ENCODE data around the gene MFAP4. TPM values are rescaled to one million over a fixed set of nuclear protein-coding genes. Genes with fewer than 3 reads are reported as not detected.

Gene MFAP4
- total RNA-seq, 1 experiment from 2014 or later: 1.5 TPM

- Histone ChIP-seq H2BK5ac (ENCODE audit: insufficient read length, low read length) (no peak overlapping the region), H3T11ph (ENCODE audit: low read length) (no peak overlapping the region), H2BK120ac (ENCODE audit: low read depth, low read length, poor library complexity, severe bottlenecking) (no peak overlapping the region), H2AFZ (ENCODE audit: low read length) (no peak overlapping the region), H4K5ac (ENCODE audit: insufficient read length, low read depth, low read length) (no peak overlapping the region), H2BK15ac (ENCODE audit: low read depth, low read length) (no peak overlapping the region), H3K18ac (ENCODE audit: insufficient read length, low read depth, low read length) (no peak overlapping the region), H4K8ac (replicated peaks; ENCODE audit: insufficient read length, low read depth, low read length) (no peak overlapping the region), H2BK20ac (ENCODE audit: low read depth, low read length, poor library complexity, severe bottlenecking) (no peak overlapping the region), H3K79me2 (ENCODE audit: insufficient read depth, low read length) (no peaks in the 10 kb centered on the region), H2AK5ac (ENCODE audit: insufficient read length, low read length) (no peak overlapping the region), H3K79me1 (ENCODE audit: insufficient read depth, low read depth, low read length, poor library complexity, severe bottlenecking) (no peaks in the 10 kb centered on the region), H3K23me2 (ENCODE audit: insufficient read length, low read depth, low read length, poor library complexity, severe bottlenecking) (no peaks in the 10 kb centered on the region), H3K9me3 (ENCODE audit: control insufficient read depth, low read depth, low read length) (no peaks in the 10 kb centered on the region), H3K23ac (ENCODE audit: insufficient read length, low read depth, low read length) (no peak overlapping the region), H3K14ac (ENCODE audit: insufficient read depth, low read length) (no peak overlapping the region), H3K9ac (ENCODE audit: extremely low read depth, insufficient read length, low read length) (no peak overlapping the region), H3K4me1 (ENCODE audit: insufficient read depth, low read length) (peaks cover 7% of the 10 kb centered on the region; the same call in 1 of the 2 replicates), H4K20me1 (ENCODE audit: control insufficient read depth, insufficient read depth, insufficient read length) (peaks cover 3% of the 10 kb centered on the region), H3K4me2 (ENCODE audit: insufficient read depth, insufficient read length, low read length) (no peak overlapping the region), H2BK12ac (ENCODE audit: insufficient read length, low read depth, low read length) (no peak overlapping the region), H4K91ac (ENCODE audit: insufficient read length, low read depth, low read length) (no peak overlapping the region), H3K27ac (ENCODE audit: insufficient read length, low read depth, low read length) (no peak overlapping the region), H3K27me3 (ENCODE audit: insufficient read depth, low read length) (no peaks in the 10 kb centered on the region), H3K4ac (ENCODE audit: low read depth, low read length) (no peak overlapping the region), H3K56ac (ENCODE audit: insufficient read length, low read depth, low read length) (no peak overlapping the region)
- H3K4me3 Mint-ChIP-seq: no peak overlapping the region
- WGBS (ENCODE audit: extremely low coverage, insufficient read length, low lambda C conversion rate): no CpG with 5 or more reads among the region's 7 CpGs
- peaks cover 2% of the 10 kb centered on the region; the same call in 1 of the 2 replicates for H3K27me3 Mint-ChIP-seq (ENCODE audit: low read depth)
- H3K36me3 Mint-ChIP-seq (ENCODE audit: insufficient read depth in 1 of 3, low read depth in 3 of 3): peaks cover 1 to 4% (median 3%) of the 10 kb centered on the region in 3 experiments; a peak in 4 of 7 replicates
- H3K4me1 Mint-ChIP-seq: peaks cover 40 to 49% of the 10 kb centered on the region in 2 experiments
- H3K27ac Mint-ChIP-seq: peak overlapping the region in 1 of 3 experiments; percentile 86; a peak in 1 of 7 replicates
- peak; percentile 81 for TF ChIP-seq CTCF (conservative IDR thresholded peaks at IDR 0.05)
- H3K9me3 Mint-ChIP-seq: no peaks in the 10 kb centered on the region
- DNase-seq: peak; percentile 93
Observed at GRCh38 chr17:19338031-19338990, 48.7 kb downstream of the MFAP4 start.

All from H9 (cell line).